Measurements from ENCODE around the gene FGF18.
"Not testable (repeated sequence)": the region's sequence is repeated elsewhere in the genome, so short reads cannot be mapped to it uniquely, and the experiment has no call there.

FGF18 gene

DNA sequence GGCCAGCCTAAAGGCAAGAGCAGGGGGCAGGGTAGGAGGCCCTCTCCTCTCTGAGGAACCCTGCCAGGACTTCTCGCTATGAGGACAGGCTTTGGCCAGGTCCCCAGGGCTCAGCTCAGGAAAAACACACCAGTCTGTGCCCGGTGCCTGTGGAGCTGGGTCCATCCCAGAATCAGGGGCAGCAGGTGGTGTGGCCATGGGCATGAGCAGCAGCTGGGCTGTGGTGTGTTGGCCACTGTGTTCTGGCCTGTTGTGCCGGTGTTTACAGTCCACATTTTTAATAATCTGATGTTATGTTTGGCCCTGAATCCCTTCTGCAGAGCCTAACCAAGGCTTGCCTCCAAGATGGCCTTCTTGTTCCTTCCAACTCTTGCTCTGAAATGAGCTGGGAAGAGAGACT lies 77.0 kb downstream of the FGF18 start:
- H3K27me3 ChIP-seq (ENCODE audit: control insufficient read depth, low read length): no peaks in the 10 kb centered on the region
- H3K27ac ChIP-seq (ENCODE audit: low read depth, low read length): no peak overlapping the region
- no peak overlapping the region for H3K4me3 ChIP-seq (ENCODE audit: low read length)
- TF ChIP-seq CTCF (IDR thresholded peaks at IDR 0.05; ENCODE audit: low read depth, low read length, poor library complexity, severe bottlenecking) (no peak), EZH2phosphoT487 (IDR thresholded peaks at IDR 0.05; ENCODE audit: borderline replicate concordance, low read length) (no peak)
- H3K9me3 ChIP-seq (ENCODE audit: control insufficient read depth, insufficient read depth, low read length): no peaks in the 10 kb centered on the region
- no peaks in the 10 kb centered on the region for H3K36me3 ChIP-seq (ENCODE audit: control insufficient read depth, low read length)
- no peaks in the 10 kb centered on the region for H3K4me1 ChIP-seq (ENCODE audit: control insufficient read depth, low read length)
- H3K9me2 ChIP-seq (replicated peaks; ENCODE audit: control insufficient read depth, low read length): no peaks in the 10 kb centered on the region
- H3F3A ChIP-seq (ENCODE audit: control insufficient read depth, insufficient read depth): no peaks in the 10 kb centered on the region
- no peaks in the 10 kb centered on the region for H3K79me2 ChIP-seq (ENCODE audit: control insufficient read depth, low read length)
- H4K20me1 ChIP-seq (ENCODE audit: control insufficient read depth, insufficient read depth, low read depth, low read length): no peaks in the 10 kb centered on the region
- H3K4me2 ChIP-seq (ENCODE audit: low read length): no peak overlapping the region

- H3K4me3 ChIP-seq (ENCODE audit: low read length); H3F3A ChIP-seq (ENCODE audit: control insufficient read depth, insufficient read depth); H3K9me3 ChIP-seq (ENCODE audit: control insufficient read depth, insufficient read depth, low read length); H3K27ac ChIP-seq (ENCODE audit: low read depth, low read length); H3K36me3 ChIP-seq (ENCODE audit: control insufficient read depth, low read length); H4K20me1 ChIP-seq (ENCODE audit: control insufficient read depth, insufficient read depth, low read depth, low read length); H3K79me2 ChIP-seq (ENCODE audit: control insufficient read depth, low read length); H3K4me2 ChIP-seq (ENCODE audit: low read length); H3K4me1 ChIP-seq (ENCODE audit: control insufficient read depth, low read length); H3K9me2 ChIP-seq (replicated peaks; ENCODE audit: control insufficient read depth, low read length); H3K27me3 ChIP-seq (ENCODE audit: control insufficient read depth, low read length): not testable (repeated sequence)
These were observed 78.0 kb downstream of the FGF18 start for GRCh38 chr5:171497494-171497893.

DNA sequence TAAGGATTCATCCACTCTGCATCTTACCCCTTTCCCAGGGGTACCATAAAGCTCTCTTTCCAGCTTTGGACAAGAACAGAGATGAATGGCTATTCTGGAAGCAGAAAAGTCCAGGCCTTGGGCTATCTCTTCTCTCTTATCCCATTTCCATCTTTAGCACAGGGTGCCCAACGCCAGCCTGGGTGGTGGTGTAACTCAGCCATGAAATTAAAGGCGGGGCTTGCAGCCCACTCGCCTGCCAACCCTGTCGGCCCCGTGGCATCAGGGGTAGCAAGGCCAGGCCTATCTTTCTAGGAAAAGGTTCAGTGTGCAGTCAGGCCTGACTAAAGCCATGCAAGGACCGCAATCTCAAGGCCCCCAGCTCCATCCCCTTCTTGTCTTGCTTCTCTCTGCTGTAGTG lies 78.7 kb downstream of the FGF18 start:
- Histone ChIP-seq H3K36me3 (ENCODE audit: control insufficient read depth, low read length) (no peaks in the 10 kb centered on the region), H3K4me2 (ENCODE audit: low read length) (no peak overlapping the region), H3K9me3 (ENCODE audit: control insufficient read depth, insufficient read depth, low read length) (no peaks in the 10 kb centered on the region), H3K9me2 (replicated peaks; ENCODE audit: control insufficient read depth, low read length) (no peaks in the 10 kb centered on the region), H3K4me3 (ENCODE audit: low read length) (no peak overlapping the region), H3K79me2 (ENCODE audit: control insufficient read depth, low read length) (no peaks in the 10 kb centered on the region), H3F3A (ENCODE audit: control insufficient read depth, insufficient read depth) (no peaks in the 10 kb centered on the region), H4K20me1 (ENCODE audit: control insufficient read depth, insufficient read depth, low read depth, low read length) (no peaks in the 10 kb centered on the region), H3K27me3 (ENCODE audit: control insufficient read depth, low read length) (no peaks in the 10 kb centered on the region), H3K4me1 (ENCODE audit: control insufficient read depth, low read length) (no peaks in the 10 kb centered on the region), H3K27ac (ENCODE audit: low read depth, low read length) (no peak overlapping the region)
- TF ChIP-seq CTCF (IDR thresholded peaks at IDR 0.05; ENCODE audit: low read depth, low read length, poor library complexity, severe bottlenecking) (no peak), EZH2phosphoT487 (IDR thresholded peaks at IDR 0.05; ENCODE audit: borderline replicate concordance, low read length) (no peak)

DNA sequence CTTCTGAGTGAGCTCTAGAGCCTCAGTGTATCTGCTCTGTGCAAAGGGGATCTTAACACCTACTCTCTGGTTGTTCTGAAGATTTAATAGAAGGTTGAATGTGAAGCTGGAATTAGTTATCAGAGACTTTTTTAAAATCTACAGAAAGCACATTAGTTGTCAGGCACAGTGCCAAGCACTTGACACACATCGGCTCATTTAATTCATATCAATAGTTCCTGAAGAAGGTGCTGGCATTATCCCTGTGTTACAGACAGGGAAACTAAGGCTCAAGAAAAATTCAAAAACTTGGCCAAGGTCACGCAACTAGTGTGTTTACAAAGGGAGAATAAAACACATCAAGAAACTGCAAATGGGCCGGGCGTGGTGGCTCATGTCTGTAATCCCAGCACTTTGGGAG lies 80.2 kb downstream of the FGF18 start:
- no peak overlapping the region for H3K4me3 ChIP-seq (ENCODE audit: low read length)
- no peaks in the 10 kb centered on the region for H3F3A ChIP-seq (ENCODE audit: control insufficient read depth, insufficient read depth)
- TF ChIP-seq EZH2phosphoT487 (IDR thresholded peaks at IDR 0.05; ENCODE audit: borderline replicate concordance, low read length) (no peak), CTCF (IDR thresholded peaks at IDR 0.05; ENCODE audit: low read depth, low read length, poor library complexity, severe bottlenecking) (no peak)
- H4K20me1 ChIP-seq (ENCODE audit: control insufficient read depth, insufficient read depth, low read depth, low read length): no peaks in the 10 kb centered on the region
- no peaks in the 10 kb centered on the region for H3K9me3 ChIP-seq (ENCODE audit: control insufficient read depth, insufficient read depth, low read length)
- H3K36me3 ChIP-seq (ENCODE audit: control insufficient read depth, low read length): no peaks in the 10 kb centered on the region
- no peaks in the 10 kb centered on the region for H3K9me2 ChIP-seq (replicated peaks; ENCODE audit: control insufficient read depth, low read length)
- no peaks in the 10 kb centered on the region for H3K4me1 ChIP-seq (ENCODE audit: control insufficient read depth, low read length)
- H3K79me2 ChIP-seq (ENCODE audit: control insufficient read depth, low read length): no peaks in the 10 kb centered on the region
- no peak overlapping the region for H3K27ac ChIP-seq (ENCODE audit: low read depth, low read length)
- H3K4me2 ChIP-seq (ENCODE audit: low read length): no peak overlapping the region
- no peaks in the 10 kb centered on the region for H3K27me3 ChIP-seq (ENCODE audit: control insufficient read depth, low read length)
